GM12892 (cell line): Measurements from ENCODE around the gene ORMDL1.

ENCODE experiments used
- POLR2A ChIP-seq: IDR thresholded peaks from 2 replicates; pipeline ENCODE4 v1.6.1; 2011; ENCODE audit warnings: low read depth, low read length, control low read depth
- POLR2AphosphoS5 ChIP-seq: IDR thresholded peaks from 2 replicates; pipeline ENCODE4 v1.6.1; 2011; ENCODE audit warnings: low read depth, low read length, control low read depth
- TAF1 ChIP-seq: IDR thresholded peaks from 2 replicates; pipeline ENCODE4 v1.6.1; 2011; ENCODE audit warnings: low read depth, mild to moderate bottlenecking, control low read depth, low read length, borderline replicate concordance

- TF ChIP-seq POLR2A: no peak
- TF ChIP-seq TAF1: no peak
- TF ChIP-seq POLR2AphosphoS5: no peak
Observed at GRCh38 chr2:189762229-189762550, 21.9 kb downstream of the ORMDL1 start.
